Colonic mucosa (tissue), 4 donors: Measurements from ENCODE around the gene NCKIPSD. TPM values are rescaled to one million over a fixed set of nuclear protein-coding genes. Genes with fewer than 3 reads are reported as not detected.

ENCODE experiments used
- DNase-seq: peaks from one replicate; pipeline ENCODE4 v3.0.0-alpha.2; 2020
- H3K27ac ChIP-seq: fragments of 200-600 bp; one replicate; pipeline ENCODE4 v1.8.0; 2021
- H3K27me3 ChIP-seq: fragments of 200-600 bp; one replicate; pipeline ENCODE4 v1.8.0; 2021
- H3K36me3 ChIP-seq: fragments of 200-600 bp; one replicate; pipeline ENCODE4 v1.8.0; 2021
- H3K4me1 ChIP-seq: fragments of 200-600 bp; one replicate; pipeline ENCODE4 v1.8.0; 2021; ENCODE audit warnings: mild to moderate bottlenecking
- H3K4me3 ChIP-seq: fragments of 200-600 bp; one replicate; pipeline ENCODE4 v1.8.0; 2021
- H3K9ac ChIP-seq, 2 donors: one replicate each; pipeline ENCODE4 v1.7.0; 2013; ENCODE audit warnings: control low read depth in 2 of 2, low read depth in 2 of 2, low read length in 2 of 2
- H3K9me3 ChIP-seq: fragments of 200-600 bp; one replicate; pipeline ENCODE4 v1.8.0; 2021
- CTCF ChIP-seq: fragments of 200-600 bp; IDR thresholded peaks from one replicate; pipeline ENCODE4 v1.8.0; 2022; ENCODE audit warnings: antibody characterized with exemption, mild to moderate bottlenecking
- intact Hi-C: fragments of 100-400 bp; cut with DNase I; formaldehyde crosslinking; loops from one replicate; pipeline ENCODE4 v1.14.1; 2022
- total RNA-seq, 2 donors: library from RNA; stranded (reverse); fragmentation: NEBNext Ultra II Directional in 1 of 2; extraction: Animal tissue kit (Norgen Biotek cat#: 25700) in 1 of 2; gene quantifications; one replicate each; pipeline ENCODE4 v1.2.1, GENCODE V29; 2021
- donor health status: healthy.
- donor health status: DM: no; HTN: no; CAD: no.
- donor health status: DM: no; HTN: no; CAD: no.

The NCKIPSD gene
- total RNA-seq, 2 donors from 2014 or later: 24.3 to 29.7 TPM

GRCh38 chr3:48681541-48681880 lies 4.2 kb downstream of the NCKIPSD start:
- Histone ChIP-seq H3K4me1 (peaks cover 18% of the 10 kb centered on the region), H3K27ac (no peak overlapping the region), H3K36me3 (no peaks in the 10 kb centered on the region), H3K27me3 (no peaks in the 10 kb centered on the region), H3K9ac (no peak overlapping the region), H3K9me3 (no peaks in the 10 kb centered on the region), H3K4me3 (no peak overlapping the region)
- TF ChIP-seq CTCF: no peak
- intact Hi-C loops: loop anchor here (10.0 kb wide), 1 partner anchor 233 kb away; the partner anchor contains the start of gene ARIH2
- DNase-seq: no peak

GRCh38 chr3:48680811-48681540 lies 4.7 kb downstream of the NCKIPSD start:
- intact Hi-C loops: loop anchor here (10.0 kb wide), 1 partner anchor 234 kb away; the partner anchor contains the start of gene ARIH2
- no peak for DNase-seq
- Histone ChIP-seq H3K9ac (no peak overlapping the region), H3K9me3 (no peaks in the 10 kb centered on the region), H3K36me3 (no peaks in the 10 kb centered on the region), H3K4me3 (no peak overlapping the region), H3K27ac (no peak overlapping the region), H3K27me3 (no peaks in the 10 kb centered on the region), H3K4me1 (peaks cover 13% of the 10 kb centered on the region)
- TF ChIP-seq CTCF: no peak

GRCh38 chr3:48679411-48680391 lies 6.0 kb downstream of the NCKIPSD start:
- no peak overlapping the region for H3K9ac ChIP-seq
- H3K36me3 ChIP-seq: no peaks in the 10 kb centered on the region
- H3K4me1 ChIP-seq: peaks cover 12% of the 10 kb centered on the region
- TF ChIP-seq CTCF: no peak
- intact Hi-C loops: loop anchor here (10.0 kb wide), 1 partner anchor 235 kb away; the partner anchor contains the start of gene ARIH2
- no peak overlapping the region for H3K27ac ChIP-seq
- no peaks in the 10 kb centered on the region for H3K27me3 ChIP-seq
- H3K9me3 ChIP-seq: no peaks in the 10 kb centered on the region
- no peak overlapping the region for H3K4me3 ChIP-seq
- no peak for DNase-seq

GRCh38 chr3:48678566-48679380 lies 6.9 kb downstream of the NCKIPSD start:
- Histone ChIP-seq H3K9me3 (no peaks in the 10 kb centered on the region), H3K27me3 (no peaks in the 10 kb centered on the region), H3K4me3 (no peak overlapping the region), H3K4me1 (peaks cover 5% of the 10 kb centered on the region), H3K27ac (no peak overlapping the region), H3K9ac (no peak overlapping the region), H3K36me3 (no peaks in the 10 kb centered on the region)
- no peak for DNase-seq
- TF ChIP-seq CTCF: no peak
- intact Hi-C loops: no loop called here

- intact Hi-C loops: no loop called here
- no peak for DNase-seq
- Histone ChIP-seq H3K27me3 (no peaks in the 10 kb centered on the region), H3K4me1 (no peaks in the 10 kb centered on the region), H3K4me3 (no peak overlapping the region), H3K36me3 (no peaks in the 10 kb centered on the region), H3K9me3 (no peaks in the 10 kb centered on the region), H3K27ac (no peak overlapping the region), H3K9ac (no peak overlapping the region)
- no peak for TF ChIP-seq CTCF
These were observed 7.7 kb downstream of the NCKIPSD start for GRCh38 chr3:48678056-48678455.
